Lower lobe of right lung (tissue), 2 donors: Measurements from ENCODE around the gene RGMA. TPM values are rescaled to one million over a fixed set of nuclear protein-coding genes. Genes with fewer than 3 reads are reported as not detected.
"Not testable (repeated sequence)": the region's sequence is repeated elsewhere in the genome, so short reads cannot be mapped to it uniquely, and the experiment has no call there.

Source experiments
- ATAC-seq, 2 donors: fragments of 200-7000 bp; cut with Tn5 transposase; one replicate each; pipeline ENCODE4 v1.9.1; 2020 to 2022; ENCODE audit warnings: mild to moderate bottlenecking in 2 of 2, moderate library complexity in 2 of 2
- DNase-seq: peaks from one replicate; pipeline ENCODE4 v3.0.0-alpha.2; 2020
- H3K27ac ChIP-seq: fragments of 200-600 bp; one replicate; pipeline ENCODE4 v1.8.0; 2022
- H3K27me3 ChIP-seq: fragments of 200-600 bp; one replicate; pipeline ENCODE4 v1.8.0; 2022; ENCODE audit warnings: low read depth
- H3K36me3 ChIP-seq: fragments of 200-600 bp; one replicate; pipeline ENCODE4 v1.8.0; 2022; ENCODE audit warnings: mild to moderate bottlenecking
- H3K4me1 ChIP-seq: fragments of 200-600 bp; one replicate; pipeline ENCODE4 v1.8.0; 2022
- H3K4me3 ChIP-seq: fragments of 200-600 bp; one replicate; pipeline ENCODE4 v1.8.0; 2022; ENCODE audit warnings: mild to moderate bottlenecking
- H3K9me3 ChIP-seq: fragments of 200-600 bp; one replicate; pipeline ENCODE4 v1.8.0; 2022
- CTCF ChIP-seq: fragments of 200-600 bp; IDR thresholded peaks from one replicate; pipeline ENCODE4 v1.8.0; 2022; ENCODE audit warnings: antibody characterized with exemption, mild to moderate bottlenecking
- intact Hi-C: fragments of 100-400 bp; cut with DNase I; formaldehyde crosslinking; loops from one replicate; pipeline ENCODE4 v1.11.0; 2022
- total RNA-seq: library from RNA; stranded (reverse); fragmentation: NEBNext Ultra II Directional; extraction: Animal tissue kit (Norgen Biotek cat#: 25700); gene quantifications from one replicate; pipeline ENCODE4 v1.2.1, GENCODE V29; 2021
- donor health status: DM: no; HTN: yes; CAD: no; lungs with severe emphysema.

RGMA gene
- total RNA-seq, 1 donor from 2014 or later = 9.7 TPM

GRCh38 chr15:93035092-93035915 is 53.7 kb downstream of the RGMA start:
- no peak for TF ChIP-seq CTCF
- Histone ChIP-seq H3K9me3 (no peaks in the 10 kb centered on the region), H3K27me3 (no peaks in the 10 kb centered on the region), H3K4me1 (peaks cover 35% of the 10 kb centered on the region), H3K4me3 (no peak overlapping the region), H3K27ac (no peak overlapping the region), H3K36me3 (no peaks in the 10 kb centered on the region)
- ATAC-seq (no peak), DNase-seq (no peak)
- intact Hi-C loops = no loop called here

- Histone ChIP-seq H3K36me3 (no peaks in the 10 kb centered on the region), H3K9me3 (no peaks in the 10 kb centered on the region), H3K4me1 (peaks cover 36% of the 10 kb centered on the region), H3K4me3 (no peak overlapping the region), H3K27ac (no peak overlapping the region), H3K27me3 (no peaks in the 10 kb centered on the region)
- intact Hi-C loops = no loop called here
- no peak for DNase-seq
- no peak for TF ChIP-seq CTCF
- ATAC-seq = no peak
Measured at GRCh38 chr15:93034512-93034911, 54.5 kb downstream of the RGMA start.

- DNase-seq (no peak), ATAC-seq (no peak)
- intact Hi-C loops = no loop called here
Measured at GRCh38 chr15:93033434-93034045, 55.5 kb downstream of the RGMA start.

GRCh38 chr15:93032515-93033206 is 56.4 kb downstream of the RGMA start:
- intact Hi-C loops, H3K27ac ChIP-seq, H3K9me3 ChIP-seq, H3K4me3 ChIP-seq, H3K36me3 ChIP-seq, ATAC-seq, H3K27me3 ChIP-seq, DNase-seq: not testable (repeated sequence)
- H3K4me1 ChIP-seq = peaks cover 50% of the 10 kb centered on the region

More at GRCh38 chr15:93033434-93034045, 55.5 kb downstream of the RGMA start:
- Histone ChIP-seq H3K27ac (no peak overlapping the region), H3K9me3 (no peaks in the 10 kb centered on the region), H3K36me3 (no peaks in the 10 kb centered on the region), H3K27me3 (no peaks in the 10 kb centered on the region), H3K4me1 (peaks cover 46% of the 10 kb centered on the region), H3K4me3 (no peak overlapping the region)
- TF ChIP-seq CTCF = no peak

- H3K4me1 ChIP-seq = peaks cover 52% of the 10 kb centered on the region
- H3K27me3 ChIP-seq, H3K9me3 ChIP-seq, ATAC-seq, DNase-seq, H3K4me3 ChIP-seq, intact Hi-C loops, H3K36me3 ChIP-seq, H3K27ac ChIP-seq: not testable (repeated sequence)
Measured at GRCh38 chr15:93031557-93032384, 57.2 kb downstream of the RGMA start.

GRCh38 chr15:93031103-93031464 is 57.9 kb downstream of the RGMA start:
- H3K4me3 ChIP-seq = no peak overlapping the region
- DNase-seq (no peak), ATAC-seq (no peak)
- intact Hi-C loops = no loop called here
- H3K4me1 ChIP-seq = peaks cover 52% of the 10 kb centered on the region
- no peak for TF ChIP-seq CTCF
- no peaks in the 10 kb centered on the region for H3K9me3 ChIP-seq
- no peak overlapping the region for H3K27ac ChIP-seq
- H3K36me3 ChIP-seq = peaks cover 15% of the 10 kb centered on the region
- H3K27me3 ChIP-seq = no peaks in the 10 kb centered on the region
